ENCODE measurements around the gene CACHD1.

The CACHD1 gene

DNA sequence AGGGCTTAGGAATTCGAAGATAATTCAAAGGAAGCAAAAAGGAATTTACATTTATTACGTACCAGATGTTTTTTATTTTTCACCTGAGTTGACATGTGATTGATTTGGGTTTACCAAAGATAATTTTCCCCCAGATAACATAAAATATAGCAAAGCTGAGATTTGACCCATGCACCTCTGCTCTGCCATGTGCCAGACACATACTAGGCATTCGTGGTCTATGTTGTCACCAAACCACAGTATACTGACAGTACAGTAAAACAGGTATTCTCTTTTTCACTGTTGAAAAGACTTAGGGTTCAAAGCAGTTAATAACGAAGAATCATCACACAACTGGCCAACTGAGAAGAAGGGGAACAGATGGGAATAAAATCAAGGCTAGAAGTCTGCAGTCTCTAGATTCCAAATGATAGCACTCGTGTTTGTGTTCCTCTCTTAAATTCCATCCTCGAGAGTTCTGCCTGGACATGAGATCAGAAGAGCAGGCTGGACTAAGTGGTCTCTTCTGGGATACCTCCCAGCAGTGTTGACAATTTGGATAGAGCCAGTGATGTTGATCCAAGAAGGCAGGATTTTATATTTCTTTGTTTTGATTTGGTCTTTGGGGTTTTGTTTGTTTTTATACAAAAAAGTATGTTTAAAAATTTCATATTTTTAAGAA lies 189.7 kb downstream of the CACHD1 start:
- no peak for DNase-seq (ENCODE audit: low read depth)

DNA sequence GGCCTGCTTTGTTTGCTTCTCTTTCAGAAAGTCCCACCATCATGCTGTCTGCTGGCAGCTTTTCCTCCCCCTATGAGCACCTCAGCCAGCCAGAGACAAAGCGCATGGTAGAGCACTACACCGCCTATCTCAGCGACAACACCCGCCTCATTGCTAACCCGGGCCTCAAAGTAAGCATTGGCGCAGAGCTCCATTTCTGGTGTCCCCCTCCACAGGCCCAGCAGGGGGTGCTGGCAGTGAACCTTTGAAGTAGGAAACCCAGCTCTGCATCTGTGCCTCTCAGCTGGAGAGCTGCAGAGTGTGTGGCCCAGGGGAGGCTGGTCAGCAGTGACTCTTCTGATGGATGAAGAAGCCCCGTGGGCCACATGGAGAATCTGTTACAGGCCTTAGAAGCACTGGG lies 193.7 kb downstream of the CACHD1 start:
- no peak for DNase-seq (ENCODE audit: low read depth)

DNA sequence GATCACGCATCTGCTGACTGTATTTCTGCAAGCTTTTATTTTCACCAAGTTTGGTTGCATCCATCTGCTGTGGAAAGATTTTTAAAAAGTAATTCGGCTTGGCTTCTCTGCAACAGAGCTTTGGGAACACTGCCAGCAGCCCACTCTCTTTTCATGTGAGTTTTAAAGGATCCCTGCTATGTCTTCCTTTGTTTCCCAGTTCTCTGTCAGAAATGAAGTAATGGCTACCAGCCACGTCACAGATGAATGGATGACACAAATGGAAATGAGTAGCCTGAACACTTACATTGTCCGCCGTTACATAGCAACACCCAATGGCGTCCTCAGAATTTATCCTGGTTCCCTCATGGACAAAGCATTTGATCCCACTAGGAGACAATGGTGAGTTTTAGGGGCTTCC lies 194.4 kb downstream of the CACHD1 start:
- no peak for DNase-seq (ENCODE audit: low read depth)

DNA sequence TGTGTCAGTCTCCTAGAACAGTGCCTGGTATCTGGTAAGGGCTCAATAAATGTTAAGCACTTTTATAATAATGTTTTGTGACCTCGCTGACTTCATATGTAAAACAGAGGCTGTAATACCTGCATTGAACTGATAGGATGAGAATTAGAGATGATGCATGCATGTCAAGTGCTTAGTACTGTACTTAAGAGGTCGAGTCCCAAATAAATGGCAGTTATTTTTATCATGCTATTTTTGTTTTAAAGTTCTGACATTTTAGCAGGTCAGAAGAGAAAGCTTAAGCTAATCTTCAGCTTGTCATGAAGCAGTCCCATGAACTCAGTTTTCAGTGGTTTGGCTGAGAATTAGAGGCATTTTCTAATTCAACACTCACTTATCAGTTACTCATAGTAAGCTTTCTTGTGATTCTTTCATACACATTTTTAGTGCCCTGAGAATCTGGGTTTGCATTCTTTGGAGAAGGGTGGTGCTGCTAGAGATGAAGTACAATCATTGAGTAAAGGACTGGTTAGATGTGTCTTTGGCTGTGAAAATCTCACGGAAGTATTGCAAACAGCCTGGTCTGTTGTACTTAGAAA lies 199.3 kb downstream of the CACHD1 start:
- DNase-seq (ENCODE audit: low read depth): no peak

DNA sequence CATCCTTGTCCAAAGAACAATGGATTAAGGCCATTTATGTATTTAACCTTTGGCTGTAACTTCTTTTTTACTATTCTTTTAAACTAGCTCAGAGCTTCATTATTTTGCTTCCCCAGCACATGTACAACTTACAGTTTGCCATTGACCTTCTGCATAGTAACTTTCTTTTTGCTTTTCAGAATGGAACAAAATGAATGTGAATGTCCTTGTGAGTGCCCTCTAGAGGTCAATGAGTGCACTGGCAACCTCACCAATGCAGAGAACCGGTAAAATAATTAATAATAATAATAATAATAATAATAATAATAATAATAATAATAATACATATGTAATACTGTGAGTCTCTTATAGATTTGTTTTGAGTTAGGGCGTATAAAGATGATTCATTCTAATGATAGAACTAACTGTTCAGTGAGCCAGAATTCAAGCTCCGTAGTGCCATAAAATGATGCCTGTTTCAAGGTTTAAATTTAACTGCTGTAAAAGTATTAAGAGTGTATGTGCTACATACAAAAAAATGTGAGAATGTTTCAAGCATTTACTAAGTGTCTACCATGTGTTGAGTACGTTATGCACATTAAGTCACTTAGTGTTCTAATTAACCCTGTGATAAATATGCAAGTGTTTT lies 205.9 kb downstream of the CACHD1 start:
- no peak for DNase-seq (ENCODE audit: low read depth)

DNA sequence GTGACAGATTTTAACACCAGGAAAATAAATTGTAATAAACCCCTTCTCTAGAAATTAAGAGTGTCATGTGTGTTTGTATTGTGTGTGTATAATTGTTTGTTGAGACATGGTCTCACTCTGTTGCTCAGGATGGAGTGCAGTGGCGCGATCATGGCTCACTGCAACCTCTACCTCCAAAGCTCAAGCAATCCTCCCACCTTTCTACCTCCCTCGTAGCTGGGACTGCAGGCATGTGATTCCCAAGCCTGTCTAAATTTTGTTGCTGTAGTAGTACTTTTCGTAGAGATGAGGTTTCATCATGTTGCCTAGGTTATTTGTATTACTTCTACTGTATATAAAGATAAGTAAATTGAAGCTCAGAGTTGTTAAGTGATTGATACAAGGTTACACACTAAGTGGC lies 206.5 kb downstream of the CACHD1 start:
- DNase-seq (ENCODE audit: low read depth): no peak

DNA sequence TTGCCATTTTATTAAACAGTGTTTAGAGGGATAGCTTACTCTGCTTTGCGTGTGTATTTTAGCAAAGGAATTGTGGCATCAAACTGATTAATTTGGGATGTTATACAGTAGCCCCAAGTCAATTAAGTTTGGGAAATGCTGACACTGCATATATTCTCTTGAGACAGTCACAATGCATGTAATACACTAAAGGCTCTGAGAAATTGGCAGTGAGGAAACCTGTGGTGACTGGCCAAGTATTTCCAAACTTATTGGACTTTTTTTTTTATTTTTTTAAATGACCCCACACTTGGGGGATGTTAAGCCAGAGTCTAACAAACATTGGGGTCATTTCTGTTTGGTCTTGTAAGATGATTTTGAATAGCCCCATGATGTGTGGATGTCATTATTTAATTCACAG lies 207.6 kb downstream of the CACHD1 start:
- DNase-seq (ENCODE audit: low read depth): no peak

DNA sequence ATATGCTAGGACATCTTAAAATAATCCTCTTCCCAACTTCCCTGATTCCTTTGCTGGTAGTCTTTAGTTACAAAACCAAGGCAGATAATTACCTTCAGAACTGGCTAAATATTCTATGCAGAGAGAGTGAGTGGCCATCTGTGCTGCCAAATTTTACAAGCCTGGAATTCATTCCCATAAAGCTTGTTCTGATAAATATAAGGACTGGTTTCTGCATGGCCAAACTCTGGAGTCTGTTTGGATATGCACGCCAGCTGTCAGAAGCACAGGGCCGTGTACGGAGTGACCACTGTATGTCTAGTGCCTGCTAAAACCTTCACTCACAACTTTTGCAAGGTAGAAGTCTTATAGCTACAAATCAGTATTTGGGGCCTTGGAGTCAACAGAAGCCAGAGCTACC lies 208.4 kb downstream of the CACHD1 start:
- DNase-seq (ENCODE audit: low read depth): no peak

DNA sequence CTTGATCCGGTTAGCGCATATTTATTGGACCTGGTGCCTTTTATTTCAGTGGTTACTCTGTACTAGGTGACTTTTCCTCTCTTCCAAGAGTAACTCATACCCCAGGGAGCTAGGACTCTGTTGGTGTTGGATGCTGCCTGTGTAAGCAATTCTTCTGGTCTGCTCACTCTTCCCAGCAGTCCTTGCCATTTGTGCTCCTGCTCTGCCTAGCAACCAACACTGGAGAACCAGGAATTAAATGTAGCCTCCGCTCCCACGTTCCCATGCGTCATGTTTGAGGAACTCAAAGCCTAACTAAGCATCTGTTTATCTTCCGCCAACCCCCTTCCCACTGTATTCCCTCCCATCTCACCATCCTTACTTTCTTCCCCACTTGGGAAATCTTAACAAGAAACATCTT lies 209.2 kb downstream of the CACHD1 start:
- DNase-seq (ENCODE audit: low read depth): no peak

DNA sequence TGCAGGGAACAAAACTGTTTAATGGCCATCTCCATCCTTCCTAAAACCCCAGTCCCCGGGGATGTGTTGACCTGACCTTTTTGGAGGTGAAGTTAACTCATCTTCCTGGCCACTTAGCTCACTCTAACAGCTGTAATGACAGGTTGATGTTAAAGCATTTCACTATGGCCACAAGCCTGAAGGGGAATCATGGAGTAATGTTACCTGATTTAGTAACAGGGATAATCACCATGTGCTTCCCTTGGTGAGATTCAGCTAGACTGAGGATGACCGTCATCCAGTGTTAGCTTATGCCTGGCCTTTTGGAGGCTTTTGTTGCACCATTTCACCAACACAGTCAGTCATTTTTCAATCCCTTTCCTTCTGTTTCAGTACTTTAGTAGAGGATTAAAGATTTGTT lies 210.7 kb downstream of the CACHD1 start:
- no peak for DNase-seq (ENCODE audit: low read depth)

DNA sequence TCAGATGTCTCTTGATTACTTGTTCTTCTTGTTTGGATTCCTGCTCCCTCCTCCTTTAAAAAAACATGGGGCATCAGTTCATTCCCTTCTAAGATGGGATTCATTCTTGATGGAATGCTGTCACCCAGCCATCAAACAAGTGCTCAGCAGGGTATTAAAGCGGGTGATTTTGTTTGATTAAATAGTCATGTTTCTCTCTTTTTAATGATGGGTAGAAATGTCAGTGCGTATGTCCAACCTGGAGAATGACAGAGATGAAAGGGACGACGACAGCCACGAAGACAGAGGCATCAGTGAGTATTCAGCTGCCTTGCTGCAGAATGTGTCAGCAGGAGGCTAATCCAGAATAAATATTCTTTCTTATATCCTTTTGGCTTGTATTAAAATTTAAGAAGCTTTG lies 211.1 kb downstream of the CACHD1 start:
- no peak for DNase-seq (ENCODE audit: low read depth)

DNA sequence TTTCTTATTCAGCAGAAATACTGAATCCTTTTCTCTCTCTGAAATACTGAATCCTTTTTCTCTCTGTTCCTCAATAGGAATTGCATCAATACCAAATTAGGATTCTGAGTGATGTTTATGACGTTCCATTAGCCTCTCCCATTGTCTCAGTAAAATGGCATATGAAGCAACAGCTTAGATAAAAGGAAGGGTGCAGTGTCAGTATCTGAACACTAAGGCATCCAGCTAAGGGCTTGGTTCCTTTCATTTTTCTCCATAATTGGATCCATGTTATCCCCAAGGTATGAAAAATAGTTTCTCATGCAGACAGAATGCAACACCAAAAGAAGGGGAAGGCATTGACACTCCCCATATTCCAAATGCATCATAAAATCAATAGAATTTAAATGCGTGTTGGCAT lies 213.5 kb downstream of the CACHD1 start:
- DNase-seq (ENCODE audit: low read depth): no peak

DNA sequence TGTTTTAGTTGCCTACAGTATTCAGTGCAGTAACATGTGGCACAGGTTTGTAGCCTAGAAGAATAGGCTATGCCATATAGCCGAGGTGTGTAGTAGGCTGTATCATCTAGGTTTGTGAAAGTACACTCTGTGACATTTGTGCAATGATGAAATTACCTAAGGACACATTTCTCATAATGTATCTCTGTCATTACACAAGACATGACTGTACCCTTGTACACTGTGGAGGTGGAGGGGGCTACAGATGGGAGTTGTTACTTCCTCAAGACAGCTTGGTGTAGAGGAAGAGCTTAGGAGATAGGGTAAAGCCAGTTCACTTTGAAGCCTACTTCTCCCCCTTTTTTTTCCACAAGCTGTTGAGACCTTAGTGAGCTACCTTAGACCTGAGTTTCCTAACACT lies 215.3 kb downstream of the CACHD1 start:
- no peak for DNase-seq (ENCODE audit: low read depth)

DNA sequence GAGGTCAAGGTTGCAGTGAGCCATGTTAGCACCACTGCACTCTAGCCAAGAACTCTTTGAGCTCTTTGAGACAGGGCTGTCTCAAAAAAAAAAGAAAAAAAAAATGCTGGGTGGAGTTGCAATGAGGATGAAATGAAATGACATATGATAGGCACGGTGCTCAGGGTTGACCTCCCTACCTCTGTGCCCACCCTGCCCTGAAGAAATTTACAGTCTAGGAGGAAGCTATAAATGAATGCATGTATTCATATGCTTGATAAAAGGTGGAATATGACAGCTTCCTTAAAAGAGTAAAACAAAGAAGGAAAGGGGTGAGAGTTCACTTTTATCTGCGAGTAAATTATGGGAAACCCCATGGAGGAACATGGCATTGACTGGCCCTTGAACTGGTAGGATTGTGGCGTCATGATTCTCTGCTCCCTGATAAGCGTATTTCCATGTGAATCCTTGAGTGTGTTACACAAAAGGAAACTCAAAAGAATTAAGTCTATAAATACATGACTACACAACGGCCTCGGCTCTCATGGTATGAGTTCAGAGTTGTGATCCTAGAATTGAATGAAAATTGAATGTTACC lies 215.9 kb downstream of the CACHD1 start:
- no peak for DNase-seq (ENCODE audit: low read depth)

DNA sequence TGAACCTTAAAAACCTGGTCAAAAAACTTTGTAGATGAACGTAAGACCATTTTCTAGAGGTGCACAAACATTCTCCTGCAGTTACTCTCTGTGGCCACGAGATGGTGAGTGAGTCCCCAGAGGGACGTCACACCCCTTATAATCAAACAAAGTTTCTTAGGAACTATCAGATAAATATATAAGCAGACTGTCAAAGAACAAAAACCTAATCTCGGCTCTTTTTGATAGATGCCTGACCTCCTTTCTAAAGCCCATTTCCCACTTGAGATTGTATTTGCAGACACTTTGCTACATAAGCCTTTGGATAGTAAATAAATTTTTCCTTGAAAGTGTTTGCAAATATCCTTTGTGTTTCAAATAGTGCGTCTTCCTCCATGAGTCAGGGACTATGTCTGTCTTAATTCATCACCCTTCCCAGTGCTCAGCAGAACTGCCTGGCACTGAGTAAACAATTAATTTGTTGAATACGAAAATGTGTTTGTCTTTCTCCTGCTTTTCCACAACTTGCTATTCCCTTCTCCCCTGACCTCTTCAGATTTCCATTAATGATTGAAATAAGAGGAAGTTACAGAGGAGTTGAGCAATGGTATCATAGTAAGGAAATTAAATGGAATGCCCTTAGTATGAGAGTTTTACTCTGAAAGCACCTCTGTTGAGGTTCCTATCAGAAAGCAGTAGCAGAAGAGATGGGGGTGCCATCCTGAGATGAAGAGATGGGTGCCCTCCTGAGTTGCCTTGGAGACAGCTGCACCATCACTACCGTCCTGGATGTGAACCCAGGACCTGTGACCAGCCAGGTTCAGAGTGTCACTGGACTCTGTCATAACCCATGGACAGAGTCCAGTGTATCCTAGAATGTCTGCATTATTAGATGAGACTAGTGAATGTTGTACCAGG lies 217.1 kb downstream of the CACHD1 start:
- no peak for DNase-seq (ENCODE audit: low read depth)

DNA sequence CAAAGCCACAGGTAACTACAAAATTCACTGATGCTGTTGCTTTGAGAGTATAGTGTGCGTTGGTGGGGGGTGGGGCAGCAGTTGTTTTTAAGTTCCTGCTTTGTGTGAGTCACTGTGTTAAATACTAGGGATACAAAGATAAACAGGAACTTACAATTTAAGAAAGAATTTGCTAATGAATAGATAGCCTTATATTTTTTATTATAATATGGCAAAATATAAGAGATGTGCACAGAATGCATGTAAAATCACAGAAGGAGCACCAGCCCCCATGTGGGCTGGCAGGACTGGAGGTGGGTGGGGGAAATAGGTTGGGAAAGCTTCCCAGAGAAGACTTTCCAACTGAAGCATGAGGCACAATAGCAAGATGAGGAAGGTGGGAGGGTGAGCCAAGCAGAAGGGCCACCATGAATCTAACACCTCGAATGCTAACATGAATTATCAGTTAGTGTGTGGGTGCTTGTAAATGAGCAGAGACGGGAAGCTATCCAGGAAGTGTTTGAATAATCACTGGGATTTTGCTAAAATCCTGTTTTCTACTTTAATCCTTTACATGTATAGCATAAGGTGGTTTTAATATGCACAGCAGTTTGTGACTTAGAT lies 217.9 kb downstream of the CACHD1 start:
- DNase-seq (ENCODE audit: low read depth): no peak

DNA sequence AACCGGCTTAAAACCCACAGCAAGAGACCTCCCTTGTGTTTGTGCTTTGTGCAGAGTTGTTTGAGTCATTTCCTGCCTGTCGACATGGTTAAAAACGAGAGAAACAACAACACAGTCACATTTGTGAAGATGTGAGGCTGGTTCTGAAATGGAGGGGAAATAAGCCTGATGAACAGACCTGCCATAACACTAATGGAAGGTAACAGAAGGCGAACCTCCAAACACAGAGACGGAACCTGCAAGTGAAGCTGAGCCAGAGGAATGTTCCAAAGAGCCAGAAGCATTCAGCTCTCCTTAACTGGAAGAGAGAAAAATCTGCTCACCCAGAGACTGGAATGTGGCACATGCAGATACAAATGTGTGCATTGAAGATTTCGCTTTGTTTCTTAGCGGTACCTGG lies 221.7 kb downstream of the CACHD1 start:
- no peak for DNase-seq (ENCODE audit: low read depth)

DNA sequence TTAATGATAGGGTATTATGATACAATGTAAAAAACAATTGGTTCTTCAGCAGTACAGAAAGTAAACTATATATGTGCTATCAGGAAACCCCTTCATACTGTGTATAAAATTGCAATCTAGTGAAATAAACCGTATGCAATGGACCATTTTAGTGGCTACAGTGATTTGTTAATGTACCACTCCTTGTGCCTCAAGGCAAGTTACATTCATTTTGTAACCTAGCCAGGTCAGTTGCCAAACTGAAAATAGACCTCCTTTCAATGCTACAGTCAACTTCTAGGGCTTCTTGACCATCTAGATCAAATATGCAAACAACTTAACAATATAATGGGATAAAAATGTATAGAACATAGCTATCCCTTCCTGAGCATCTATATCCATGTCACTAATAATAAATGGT lies 223.0 kb downstream of the CACHD1 start:
- DNase-seq (ENCODE audit: low read depth): no peak

DNA sequence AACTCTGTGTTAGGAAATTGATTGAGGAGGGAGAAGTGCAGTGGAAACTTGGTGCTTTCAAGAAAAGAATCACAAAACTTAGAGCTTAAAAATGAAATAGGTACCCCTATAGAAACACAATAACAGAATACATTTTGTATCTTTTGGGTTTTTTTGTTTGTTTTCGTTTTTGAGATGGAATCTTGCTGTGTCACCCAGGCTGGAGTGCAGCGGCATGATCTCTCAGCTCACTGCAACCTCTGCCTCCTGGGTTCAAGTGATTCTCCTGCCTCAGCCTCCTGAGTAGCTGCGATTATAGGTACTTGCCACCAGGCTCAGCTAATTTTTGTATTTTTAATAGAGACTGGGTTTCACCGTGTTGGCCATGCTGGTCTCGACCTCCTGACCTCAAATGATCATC lies 223.5 kb downstream of the CACHD1 start:
- DNase-seq (ENCODE audit: low read depth): no peak

DNA sequence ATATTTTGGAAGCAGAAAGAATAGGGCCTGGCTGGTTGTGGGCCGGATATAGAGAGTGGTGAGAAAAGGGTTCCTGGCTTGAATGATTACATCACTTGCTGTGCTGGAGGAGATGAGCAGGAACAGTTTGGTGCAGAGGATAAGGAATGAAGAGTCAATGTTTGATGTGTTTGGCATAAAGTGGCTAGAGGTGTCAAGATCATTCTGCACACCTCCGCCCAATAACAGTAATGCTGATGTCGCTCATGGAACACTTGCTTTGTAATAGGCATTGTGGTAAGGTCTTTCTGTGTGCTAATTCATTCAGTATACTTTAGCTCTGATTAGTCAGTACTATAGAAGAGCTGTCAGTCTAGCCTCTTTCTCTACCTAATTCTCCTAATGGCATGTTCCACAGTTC lies 226.9 kb downstream of the CACHD1 start:
- no peak for DNase-seq (ENCODE audit: low read depth)

DNA sequence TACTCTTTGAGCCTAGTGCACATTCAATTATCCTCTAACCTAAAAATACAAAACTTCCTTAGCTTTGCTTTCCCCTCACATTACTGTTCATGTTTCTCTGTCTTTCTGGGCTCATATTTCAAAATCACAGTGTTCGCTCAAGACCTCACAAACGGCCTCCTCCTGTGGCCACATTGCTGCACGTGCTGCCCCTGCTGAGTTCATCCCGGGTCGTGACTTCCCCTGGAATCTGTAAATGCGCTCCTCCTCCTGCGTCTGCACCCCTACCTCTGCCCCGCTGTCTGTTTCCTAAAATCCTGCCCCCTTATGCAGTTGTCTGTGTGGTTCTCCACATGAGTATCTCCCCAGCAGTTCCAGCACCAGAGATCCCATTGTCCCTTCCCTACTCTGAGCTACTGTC lies 229.4 kb downstream of the CACHD1 start:
- DNase-seq (ENCODE audit: low read depth): no peak

DNA sequence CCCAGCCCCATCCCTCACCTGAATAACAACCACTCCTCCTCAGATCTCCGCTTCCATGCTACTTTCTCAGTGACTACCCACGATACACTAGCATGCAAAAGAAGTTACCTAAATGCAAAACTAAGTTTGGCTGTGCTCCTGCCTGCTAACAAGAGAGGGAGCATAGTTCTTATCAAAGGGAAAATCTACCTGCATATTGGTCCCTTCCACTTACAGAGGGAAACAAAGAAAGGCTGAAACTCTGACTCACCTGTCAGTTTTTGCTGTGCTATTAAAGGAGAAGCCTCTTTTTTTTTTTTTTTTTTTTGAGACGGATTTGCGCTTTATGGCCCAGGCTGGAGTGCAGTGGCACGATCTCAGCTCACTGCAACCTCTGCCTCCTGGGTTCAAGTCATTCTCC lies 231.1 kb downstream of the CACHD1 start:
- DNase-seq (ENCODE audit: low read depth): no peak
